GM12872 (cell line): ENCODE measurements around the gene NGF.

Experiments used
- CTCF ChIP-seq: IDR thresholded peaks from 3 replicates; pipeline ENCODE4 v1.5.1; 2011; ENCODE audit warnings: low read depth, mild to moderate bottlenecking, low read length, moderate library complexity; ENCODE audit not compliant: insufficient read depth

Gene NGF

DNA sequence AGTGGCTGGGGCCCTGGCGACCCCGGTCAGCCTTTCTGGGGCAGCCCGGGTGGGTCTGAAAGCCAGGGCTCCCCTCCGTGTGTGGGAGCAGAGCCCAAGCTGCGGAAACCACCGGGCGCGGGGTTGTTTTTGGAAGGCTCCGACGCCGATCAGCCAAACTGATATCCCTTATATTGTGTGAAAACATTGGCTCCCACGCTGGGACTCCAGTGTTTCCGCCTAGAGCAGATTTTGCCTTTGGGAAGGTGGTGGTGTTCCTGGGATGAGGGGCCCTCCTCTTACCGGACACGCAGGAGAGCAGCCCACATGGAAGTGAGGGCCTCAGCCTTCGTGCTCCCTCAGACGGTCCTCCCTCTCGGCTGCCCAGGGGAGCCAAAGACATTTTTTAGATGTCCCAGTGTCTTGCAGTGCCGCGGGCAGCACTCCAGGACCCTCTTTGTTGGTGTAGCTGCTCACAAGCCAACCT is 54.3 kb downstream of the NGF start:
- no peak for TF ChIP-seq CTCF

DNA sequence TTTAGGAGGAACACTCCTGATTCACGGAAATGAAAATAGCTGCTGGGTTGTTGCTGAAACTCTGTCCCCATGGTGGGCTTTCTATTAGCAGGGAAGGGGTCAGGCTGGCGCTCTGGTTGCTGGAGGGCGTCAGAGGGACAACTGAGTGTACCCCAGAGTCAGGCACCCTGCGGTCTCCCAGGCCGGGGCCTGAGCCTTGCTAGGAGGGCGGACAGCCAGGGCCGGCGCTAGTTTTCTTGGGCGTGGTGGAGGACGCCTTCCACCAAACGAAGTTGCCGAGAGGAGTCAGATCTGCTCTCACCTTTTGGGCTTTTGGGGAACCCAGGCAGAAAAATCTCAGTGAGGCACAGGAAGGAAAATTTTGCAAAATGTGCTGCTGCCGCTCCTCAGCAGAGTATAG is 54.8 kb downstream of the NGF start:
- TF ChIP-seq CTCF = no peak

DNA sequence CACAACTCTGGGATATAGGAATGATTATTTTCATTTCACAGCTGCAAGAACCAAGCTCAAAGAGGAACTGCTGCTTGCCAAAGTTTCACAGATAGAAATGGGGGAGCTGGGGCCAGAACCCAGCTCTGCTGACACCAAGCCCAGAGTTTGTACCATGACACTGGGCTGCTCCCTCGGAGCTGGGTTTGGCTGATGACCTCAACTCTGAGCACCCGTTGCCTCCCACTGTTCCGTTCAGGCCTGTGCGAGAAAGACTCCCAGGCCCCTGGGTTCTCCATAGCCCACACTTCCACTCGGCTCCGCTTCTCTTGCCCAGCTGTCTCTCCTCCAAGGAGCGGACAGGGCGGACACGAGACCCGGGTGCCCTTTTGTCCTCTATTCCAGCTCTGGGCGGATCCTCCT is 55.2 kb downstream of the NGF start:
- TF ChIP-seq CTCF = no peak

DNA sequence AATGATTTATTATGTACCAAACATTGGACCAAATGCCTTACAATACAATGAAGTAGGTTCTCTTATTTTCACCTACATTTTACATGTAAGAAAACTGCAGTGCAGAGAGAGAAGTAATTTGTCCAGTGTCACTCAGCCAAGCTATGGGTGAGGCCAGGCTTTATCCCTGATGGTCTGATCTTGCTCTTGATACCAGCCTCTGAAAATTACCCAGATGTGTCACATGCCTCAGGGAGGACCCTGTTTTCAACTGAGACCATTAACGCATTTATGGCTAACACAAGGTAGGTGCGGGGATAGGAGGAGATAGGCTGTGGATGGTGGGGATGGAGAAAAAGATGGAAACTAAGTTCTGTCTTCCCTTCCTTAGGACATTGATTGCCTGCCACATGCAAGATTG is 56.9 kb downstream of the NGF start:
- TF ChIP-seq CTCF = no peak

DNA sequence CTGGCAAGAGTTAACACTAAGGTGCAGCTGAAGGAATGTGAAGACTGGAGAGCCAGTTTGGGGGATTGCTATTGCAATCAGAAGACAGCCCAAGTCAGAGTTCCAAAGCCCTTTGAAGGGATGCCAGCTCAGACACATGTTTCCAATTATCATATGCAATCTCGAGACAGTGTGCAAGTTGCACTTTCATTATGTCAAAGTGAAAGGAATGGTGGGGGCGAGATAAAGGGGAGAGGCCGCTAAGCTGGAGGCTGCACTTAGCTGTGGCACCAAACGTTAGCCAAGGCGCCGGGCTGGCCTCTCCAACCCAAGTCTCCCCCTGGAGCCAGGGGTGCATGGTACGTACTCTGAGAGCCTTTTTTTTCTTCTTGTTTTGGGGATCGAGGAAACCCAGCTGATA is 58.0 kb downstream of the NGF start:
- TF ChIP-seq CTCF = no peak

DNA sequence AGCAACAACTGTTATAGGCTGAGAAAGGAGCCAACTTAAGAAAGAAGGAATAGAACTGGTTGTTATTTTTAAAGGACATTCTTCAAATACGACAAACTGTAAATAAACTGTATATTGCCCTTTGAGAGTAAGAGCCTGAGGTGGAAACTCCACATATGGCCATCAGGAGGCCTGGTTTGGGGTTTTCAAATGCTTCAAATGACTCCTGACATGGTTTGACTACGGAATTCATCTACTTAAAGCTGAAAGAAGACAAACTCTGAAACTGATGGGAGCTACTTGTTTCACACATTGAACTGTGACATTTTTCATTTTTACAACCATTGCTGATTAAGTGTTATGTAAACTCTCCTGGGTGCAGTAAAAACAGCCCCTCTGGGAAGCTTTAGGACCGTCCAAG is 59.8 kb downstream of the NGF start:
- TF ChIP-seq CTCF = no peak

- no peak for TF ChIP-seq CTCF
Observed at GRCh38 chr1:115277276-115277675, 60.8 kb downstream of the NGF start.

- TF ChIP-seq CTCF = peak; percentile 66
Observed at GRCh38 chr1:115275216-115275615, 62.8 kb downstream of the NGF start.
